HG03060 (cell line): ENCODE results near the gene TDRD1.

Source experiments
- ATAC-seq: cut with Tn5 transposase; IDR thresholded peaks from one replicate; pipeline ENCODE4 v1.9.1; 2021; ENCODE audit warnings: low read depth, moderate number of reproducible peaks; ENCODE audit not compliant: unreplicated experiment

TDRD1 gene

GRCh38 chr10:114259824-114260223, 80.7 kb downstream of the TDRD1 start:
- no peak for ATAC-seq

- ATAC-seq = no peak
Observed at GRCh38 chr10:114260366-114260765, 81.2 kb downstream of the TDRD1 start.

- no peak for ATAC-seq
Observed at GRCh38 chr10:114261076-114261475, 81.9 kb downstream of the TDRD1 start.

GRCh38 chr10:114262496-114262895, 83.3 kb downstream of the TDRD1 start:
- no peak for ATAC-seq

GRCh38 chr10:114265392-114266053, 86.4 kb downstream of the TDRD1 start:
- no peak for ATAC-seq

- ATAC-seq = no peak
Observed at GRCh38 chr10:114266521-114266920, 87.4 kb downstream of the TDRD1 start.

GRCh38 chr10:114271075-114271778, 92.1 kb downstream of the TDRD1 start:
- no peak for ATAC-seq

- ATAC-seq = no peak
Observed at GRCh38 chr10:114271779-114272167, 92.6 kb downstream of the TDRD1 start.

GRCh38 chr10:114272696-114273095, 93.5 kb downstream of the TDRD1 start:
- no peak for ATAC-seq

- ATAC-seq = no peak
Observed at GRCh38 chr10:114273910-114274309, 94.8 kb downstream of the TDRD1 start.

GRCh38 chr10:114274616-114275453, 95.7 kb downstream of the TDRD1 start:
- ATAC-seq = no peak

GRCh38 chr10:114276066-114276465, 96.9 kb downstream of the TDRD1 start:
- no peak for ATAC-seq

- ATAC-seq = no peak
Observed at GRCh38 chr10:114276671-114277070, 97.5 kb downstream of the TDRD1 start.

GRCh38 chr10:114278140-114278883, 99.2 kb downstream of the TDRD1 start:
- ATAC-seq = no peak

GRCh38 chr10:114278884-114279191, 99.7 kb downstream of the TDRD1 start:
- ATAC-seq = no peak

GRCh38 chr10:114279289-114279688, 100.1 kb downstream of the TDRD1 start:
- ATAC-seq = no peak

GRCh38 chr10:114279901-114280644, 100.9 kb downstream of the TDRD1 start:
- no peak for ATAC-seq

- ATAC-seq = no peak
Observed at GRCh38 chr10:114281006-114281405, 101.9 kb downstream of the TDRD1 start.

- ATAC-seq = no peak
Observed at GRCh38 chr10:114281461-114281860, 102.3 kb downstream of the TDRD1 start.
